Measurements from ENCODE around the gene GABRG1.

GABRG1 gene

DNA sequence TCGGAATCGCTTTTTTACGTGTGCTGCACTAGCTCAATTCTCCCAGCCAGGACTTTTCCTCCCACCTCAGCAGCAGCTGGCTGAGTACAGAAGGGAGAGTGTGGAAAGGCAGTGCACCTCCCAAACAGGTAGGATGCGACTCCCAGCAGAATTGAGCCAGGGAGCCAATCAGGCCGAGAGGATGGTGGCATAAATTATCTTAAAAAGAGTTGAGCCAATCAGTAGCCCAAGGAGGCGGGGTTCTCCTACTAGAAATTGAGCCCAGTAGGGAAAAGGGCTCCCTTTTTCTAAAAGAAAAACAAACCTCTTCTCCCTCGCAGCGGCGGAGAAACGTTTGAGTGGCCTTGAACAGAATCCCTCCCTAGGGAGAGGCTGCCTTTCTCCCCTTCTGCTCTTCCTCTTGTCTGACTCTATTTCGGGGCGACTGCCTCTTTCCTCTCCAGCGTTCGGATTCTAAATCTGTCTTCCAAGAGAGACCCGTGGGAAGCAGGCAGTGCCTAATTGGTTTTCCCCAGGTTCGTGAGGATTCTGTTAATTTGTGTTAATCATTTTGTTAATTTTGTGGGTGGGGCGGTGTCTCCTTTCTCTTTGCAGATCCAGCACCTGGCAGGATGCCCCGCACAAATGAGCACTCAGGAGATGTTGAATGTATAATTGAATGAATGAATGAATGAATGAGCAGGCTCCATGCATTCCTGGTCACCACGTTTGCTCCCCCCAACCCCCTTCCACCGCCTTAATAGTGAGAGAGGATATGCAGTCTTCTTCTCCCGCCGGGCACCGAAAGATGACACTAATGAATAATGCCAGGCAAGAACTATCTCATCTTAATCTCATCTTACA, at the start of gene GABRG1:
Gene GABRG1 (minus strand): TSS at position 142 of the 843 bp plus-strand sequence. CDS start 141 bp downstream, at position 1.
- Histone ChIP-seq H4K20me1 (ENCODE audit: insufficient read depth, low read length) (no peaks in the 10 kb centered on the region), H3K27me3 (ENCODE audit: insufficient read depth, low read length, poor library complexity) (no peaks in the 10 kb centered on the region), H3K79me2 (ENCODE audit: insufficient read depth, low read length) (no peaks in the 10 kb centered on the region), H2AFZ (ENCODE audit: low read depth, low read length) (no peak within 1 kb of the TSS), H3K27ac (ENCODE audit: low read length) (no peak within 1 kb of the TSS), H3K9ac (ENCODE audit: low read depth, low read length) (no peak within 1 kb of the TSS), H3K9me3 (ENCODE audit: insufficient read depth, low read length, severe bottlenecking) (no peaks in the 10 kb centered on the region), H3K4me3 (ENCODE audit: low read depth in 1 of 2, low read length in 2 of 2) (no peak within 1 kb of the TSS), H3K4me1 (ENCODE audit: insufficient read depth, low read length) (no peaks in the 10 kb centered on the region), H3K36me3 (ENCODE audit: insufficient read depth, low read length) (no peaks in the 10 kb centered on the region), H3K4me2 (ENCODE audit: insufficient read depth, low read length) (no peak within 1 kb of the TSS)
- ATAC-seq (ENCODE audit: insufficient read depth, low read depth) (no peak), DNase-seq (no peak)
- TF ChIP-seq EZH2 (IDR thresholded peaks at IDR 0.05; ENCODE audit: borderline replicate concordance, low read depth, low read length, severe bottlenecking), result no peak
- TF ChIP-seq, protein P1, sequence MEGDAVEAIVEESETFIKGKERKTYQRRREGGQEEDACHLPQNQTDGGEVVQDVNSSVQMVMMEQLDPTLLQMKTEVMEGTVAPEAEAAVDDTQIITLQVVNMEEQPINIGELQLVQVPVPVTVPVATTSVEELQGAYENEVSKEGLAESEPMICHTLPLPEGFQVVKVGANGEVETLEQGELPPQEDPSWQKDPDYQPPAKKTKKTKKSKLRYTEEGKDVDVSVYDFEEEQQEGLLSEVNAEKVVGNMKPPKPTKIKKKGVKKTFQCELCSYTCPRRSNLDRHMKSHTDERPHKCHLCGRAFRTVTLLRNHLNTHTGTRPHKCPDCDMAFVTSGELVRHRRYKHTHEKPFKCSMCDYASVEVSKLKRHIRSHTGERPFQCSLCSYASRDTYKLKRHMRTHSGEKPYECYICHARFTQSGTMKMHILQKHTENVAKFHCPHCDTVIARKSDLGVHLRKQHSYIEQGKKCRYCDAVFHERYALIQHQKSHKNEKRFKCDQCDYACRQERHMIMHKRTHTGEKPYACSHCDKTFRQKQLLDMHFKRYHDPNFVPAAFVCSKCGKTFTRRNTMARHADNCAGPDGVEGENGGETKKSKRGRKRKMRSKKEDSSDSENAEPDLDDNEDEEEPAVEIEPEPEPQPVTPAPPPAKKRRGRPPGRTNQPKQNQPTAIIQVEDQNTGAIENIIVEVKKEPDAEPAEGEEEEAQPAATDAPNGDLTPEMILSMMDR (IDR thresholded peaks at IDR 0.05; ENCODE audit: borderline replicate concordance, extremely low read depth, low read length, poor library complexity, severe bottlenecking), result no peak

GRCh38 chr4:46146993-46147392, 23.1 kb upstream of the GABRG1 start:
- Histone ChIP-seq H3K9ac (ENCODE audit: low read depth, low read length) (no peak overlapping the region), H3K9me3 (ENCODE audit: insufficient read depth, low read length, severe bottlenecking) (peaks cover 7% of the 10 kb centered on the region), H3K36me3 (ENCODE audit: insufficient read depth, low read length) (no peaks in the 10 kb centered on the region), H3K4me1 (ENCODE audit: insufficient read depth, low read length) (no peaks in the 10 kb centered on the region), H3K4me3 (ENCODE audit: low read depth in 1 of 2, low read length in 2 of 2) (no peak overlapping the region), H3K27me3 (ENCODE audit: insufficient read depth, low read length, poor library complexity) (no peaks in the 10 kb centered on the region), H3K4me2 (ENCODE audit: insufficient read depth, low read length) (no peak overlapping the region), H4K20me1 (ENCODE audit: insufficient read depth, low read length) (no peaks in the 10 kb centered on the region), H3K27ac (ENCODE audit: low read length) (no peak overlapping the region), H2AFZ (ENCODE audit: low read depth, low read length) (no peak overlapping the region), H3K79me2 (ENCODE audit: insufficient read depth, low read length) (no peaks in the 10 kb centered on the region)
- TF ChIP-seq, protein P1 (IDR thresholded peaks at IDR 0.05; ENCODE audit: borderline replicate concordance, extremely low read depth, low read length, poor library complexity, severe bottlenecking), result no peak
- no peak for TF ChIP-seq EZH2 (IDR thresholded peaks at IDR 0.05; ENCODE audit: borderline replicate concordance, low read depth, low read length, severe bottlenecking)
- no peak for DNase-seq
- ATAC-seq (ENCODE audit: insufficient read depth, low read depth), result no peak

GRCh38 chr4:46131498-46132057, 7.7 kb upstream of the GABRG1 start:
- DNase-seq (no peak), ATAC-seq (ENCODE audit: insufficient read depth, low read depth) (no peak)
- no peak overlapping the region for H3K4me2 ChIP-seq (ENCODE audit: insufficient read depth, low read length)
- TF ChIP-seq, protein P1 (IDR thresholded peaks at IDR 0.05; ENCODE audit: borderline replicate concordance, extremely low read depth, low read length, poor library complexity, severe bottlenecking), result no peak
- TF ChIP-seq EZH2 (IDR thresholded peaks at IDR 0.05; ENCODE audit: borderline replicate concordance, low read depth, low read length, severe bottlenecking), result no peak
- H3K27me3 ChIP-seq (ENCODE audit: insufficient read depth, low read length, poor library complexity), result no peaks in the 10 kb centered on the region
- H3K4me3 ChIP-seq (ENCODE audit: low read depth in 1 of 2, low read length in 2 of 2), result no peak overlapping the region
- H3K27ac ChIP-seq (ENCODE audit: low read length), result no peak overlapping the region
- no peak overlapping the region for H3K9ac ChIP-seq (ENCODE audit: low read depth, low read length)
- H4K20me1 ChIP-seq (ENCODE audit: insufficient read depth, low read length), result no peaks in the 10 kb centered on the region
- no peaks in the 10 kb centered on the region for H3K79me2 ChIP-seq (ENCODE audit: insufficient read depth, low read length)
- no peak overlapping the region for H2AFZ ChIP-seq (ENCODE audit: low read depth, low read length)
- no peaks in the 10 kb centered on the region for H3K4me1 ChIP-seq (ENCODE audit: insufficient read depth, low read length)
- no peaks in the 10 kb centered on the region for H3K36me3 ChIP-seq (ENCODE audit: insufficient read depth, low read length)
- H3K9me3 ChIP-seq (ENCODE audit: insufficient read depth, low read length, severe bottlenecking), result no peaks in the 10 kb centered on the region

Measured in DND-41 (cell line).